Activated T-helper 1 cell treated with anti-CD3 and anti-CD28 coated beads, Interleukin-2, amount 50 U/mL, for 16 hours (primary cell): ENCODE data around the gene PTGFRN.

Source experiments
- DNase-seq, 2 donors: peaks; one replicate each; pipeline ENCODE4 v3.0.0-alpha.2; 2020; ENCODE audit warnings: low read depth in 1 of 2, low spot score in 1 of 2

The PTGFRN gene

GRCh38 chr1:116942344-116942743 is 32.6 kb downstream of the PTGFRN start:
- DNase-seq, result no peak

GRCh38 chr1:116943438-116943837 is 33.7 kb downstream of the PTGFRN start:
- no peak for DNase-seq

GRCh38 chr1:116944613-116945012 is 34.9 kb downstream of the PTGFRN start:
- DNase-seq, result no peak

- no peak for DNase-seq
Measured at GRCh38 chr1:116945421-116945820, 35.7 kb downstream of the PTGFRN start.

- no peak for DNase-seq
Measured at GRCh38 chr1:116945996-116946395, 36.3 kb downstream of the PTGFRN start.

- DNase-seq, result no peak
Measured at GRCh38 chr1:116947092-116947860, 37.6 kb downstream of the PTGFRN start.

GRCh38 chr1:116948046-116948445 is 38.3 kb downstream of the PTGFRN start:
- no peak for DNase-seq

GRCh38 chr1:116948642-116949041 is 38.9 kb downstream of the PTGFRN start:
- no peak for DNase-seq

- DNase-seq, result no peak
Measured at GRCh38 chr1:116949213-116949985, 39.7 kb downstream of the PTGFRN start.

- DNase-seq, result no peak
Measured at GRCh38 chr1:116950517-116951199, 40.9 kb downstream of the PTGFRN start.

- no peak for DNase-seq
Measured at GRCh38 chr1:116951200-116951935, 41.7 kb downstream of the PTGFRN start.

GRCh38 chr1:116952738-116953275 is 43.1 kb downstream of the PTGFRN start:
- DNase-seq, result no peak

GRCh38 chr1:116954440-116954839 is 44.7 kb downstream of the PTGFRN start:
- no peak for DNase-seq

- no peak for DNase-seq
Measured at GRCh38 chr1:116956378-116956777, 46.7 kb downstream of the PTGFRN start.

- no peak for DNase-seq
Measured at GRCh38 chr1:116957646-116958045, 47.9 kb downstream of the PTGFRN start.

GRCh38 chr1:116958110-116958509 is 48.4 kb downstream of the PTGFRN start:
- DNase-seq, result no peak

- DNase-seq, result no peak
Measured at GRCh38 chr1:116958977-116959376, 49.3 kb downstream of the PTGFRN start.

GRCh38 chr1:116961606-116962005 is 51.9 kb downstream of the PTGFRN start:
- DNase-seq, result no peak

- no peak for DNase-seq
Measured at GRCh38 chr1:116962987-116963639, 53.4 kb downstream of the PTGFRN start.

- no peak for DNase-seq
Measured at GRCh38 chr1:116966791-116967190, 57.1 kb downstream of the PTGFRN start.
